Neuronal stem cell (in vitro differentiated cells): ENCODE results near the gene ZFX.
"Not testable (repeated sequence)": the region's sequence is repeated elsewhere in the genome, so short reads cannot be mapped to it uniquely, and the experiment has no call there.

ENCODE experiments used
- DNase-seq: peaks from one replicate; pipeline ENCODE4 v3.0.0-alpha.2; 2013; ENCODE audit warnings: low spot score
- H2AFZ ChIP-seq: one replicate; pipeline ENCODE4 v1.6.1; 2013; ENCODE audit warnings: mild to moderate bottlenecking, low read length, inconsistent platforms
- H2AK5ac ChIP-seq: 2 replicates; pipeline ENCODE4 v1.6.1; 2013; ENCODE audit warnings: low read depth, mild to moderate bottlenecking, inconsistent platforms, low read length, moderate library complexity, mixed read lengths
- H2BK120ac ChIP-seq: 2 replicates; pipeline ENCODE4 v1.6.1; 2013; ENCODE audit warnings: low read depth, mild to moderate bottlenecking, inconsistent platforms, low read length, moderate library complexity, mixed read lengths
- H2BK12ac ChIP-seq: one replicate; pipeline ENCODE4 v1.6.1; 2013; ENCODE audit warnings: low read length, inconsistent platforms
- H2BK15ac ChIP-seq: 2 replicates; pipeline ENCODE4 v1.6.1; 2013; ENCODE audit warnings: mild to moderate bottlenecking, low read length, inconsistent platforms, mixed read lengths
- H2BK5ac ChIP-seq: one replicate; pipeline ENCODE4 v1.6.1; 2013; ENCODE audit warnings: inconsistent platforms, mild to moderate bottlenecking, low read length, moderate library complexity
- H3K14ac ChIP-seq: one replicate; pipeline ENCODE4 v1.6.1; 2013; ENCODE audit warnings: low read length, inconsistent platforms
- H3K18ac ChIP-seq: 2 replicates; pipeline ENCODE4 v1.6.1; 2013; ENCODE audit warnings: low read length, inconsistent platforms
- H3K23ac ChIP-seq: 2 replicates; pipeline ENCODE4 v1.6.1; 2013; ENCODE audit warnings: low read depth, mild to moderate bottlenecking, mixed read lengths, low read length, inconsistent platforms; ENCODE audit not compliant: poor library complexity
- H3K27ac ChIP-seq: replicated peaks from 3 replicates; pipeline ENCODE4 v1.5.1; 2013; ENCODE audit warnings: low read length, inconsistent platforms
- H3K27me3 ChIP-seq, 3 experiments: 2 replicates each; pipeline ENCODE4 v1.6.1; 2013; ENCODE audit warnings: low read length in 3 of 3, mild to moderate bottlenecking in 2 of 3, inconsistent platforms in 1 of 3, low read depth in 1 of 3, mixed read lengths in 1 of 3, moderate library complexity in 1 of 3; ENCODE audit not compliant: control insufficient read depth in 3 of 3, insufficient read depth in 3 of 3
- H3K36me3 ChIP-seq, 2 donors: replicated peaks in 1 of 2; 2 replicates each; pipeline ENCODE4 v1.6.1; 2013; ENCODE audit warnings: low read length in 2 of 2; ENCODE audit not compliant: control insufficient read depth in 2 of 2, insufficient read depth in 2 of 2
- H3K4ac ChIP-seq: 2 replicates; pipeline ENCODE4 v1.6.1; 2013; ENCODE audit warnings: inconsistent platforms, mild to moderate bottlenecking, low read length, moderate library complexity
- H3K4me1 ChIP-seq, 2 donors: 1 replicate in 1 of 2; 2 replicates in 1 of 2; pipeline ENCODE4 v1.6.1; 2013; ENCODE audit warnings: low read length in 2 of 2, low read depth in 1 of 2; ENCODE audit not compliant: control insufficient read depth in 2 of 2, insufficient read depth in 1 of 2
- H3K4me2 ChIP-seq: one replicate; pipeline ENCODE4 v1.6.1; 2013; ENCODE audit warnings: mild to moderate bottlenecking, low read length, inconsistent platforms; ENCODE audit not compliant: insufficient read depth, poor library complexity, severe bottlenecking
- H3K4me3 ChIP-seq, 2 donors: 2 replicates each; pipeline ENCODE4 v1.5.1; 2013; ENCODE audit warnings: low read length in 2 of 2, mild to moderate bottlenecking in 2 of 2, inconsistent platforms in 1 of 2, moderate library complexity in 1 of 2
- H3K79me1 ChIP-seq: one replicate; pipeline ENCODE4 v1.6.1; 2013; ENCODE audit warnings: low read depth, mild to moderate bottlenecking, inconsistent platforms, low read length, moderate library complexity
- H3K9ac ChIP-seq: one replicate; pipeline ENCODE4 v1.6.1; 2013; ENCODE audit warnings: mild to moderate bottlenecking, low read depth, low read length, inconsistent platforms; ENCODE audit not compliant: poor library complexity
- H3K9me3 ChIP-seq, 2 donors: replicated peaks in 1 of 2; 2 replicates each; pipeline versions ENCODE3 to v1.6.1; 2013; ENCODE audit warnings: low read length in 2 of 2, mild to moderate bottlenecking in 2 of 2, inconsistent platforms in 1 of 2, low read depth in 1 of 2, mixed read lengths in 1 of 2, moderate library complexity in 1 of 2; ENCODE audit not compliant: control insufficient read depth in 2 of 2, insufficient read depth in 1 of 2
- H4K8ac ChIP-seq: one replicate; pipeline ENCODE4 v1.6.1; 2013; ENCODE audit warnings: low read depth, mild to moderate bottlenecking, inconsistent platforms, low read length, moderate library complexity
- H4K91ac ChIP-seq: one replicate; pipeline ENCODE4 v1.6.1; 2013; ENCODE audit warnings: low read length, low read depth, mild to moderate bottlenecking, inconsistent platforms; ENCODE audit not compliant: poor library complexity
- WGBS, 2 donors: extraction: QIAGEN DNeasy Blood & Tissue Kit; methylation state at CpG; one replicate each; pipeline ENCODE4 v1.1.7; 2013; ENCODE audit warnings: missing lambda C conversion rate in 2 of 2, mixed read lengths in 1 of 2; ENCODE audit not compliant: insufficient read length in 2 of 2, insufficient replicate concordance in 1 of 2; ENCODE audit errors: extremely low coverage in 2 of 2; 5-methylcytosine and 5-hydroxymethylcytosine counted together

The ZFX gene

DNA sequence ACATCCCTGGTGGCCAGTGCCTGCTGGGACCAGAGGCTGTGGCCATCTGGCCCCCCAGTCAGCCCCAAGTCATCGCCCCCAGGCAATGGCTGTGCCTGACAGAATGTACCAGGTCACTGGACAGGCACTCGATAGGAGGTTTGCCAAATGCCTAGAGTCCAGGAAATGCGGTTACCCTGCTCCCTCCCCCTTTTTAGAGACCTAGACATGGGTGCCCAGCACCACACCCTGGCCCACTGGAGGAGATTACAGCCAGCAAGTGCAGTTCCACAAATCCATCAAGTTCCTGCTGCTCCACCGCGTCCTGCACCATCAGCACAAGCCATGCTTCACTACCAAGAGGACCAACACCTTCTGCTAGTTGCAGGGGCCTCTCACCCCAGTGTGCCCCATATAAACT, 16.2 kb upstream of the ZFX start:
- no peak overlapping the region for H2AFZ ChIP-seq
- WGBS, 2 donors, result no CpG with 5 or more reads among the region's 5 CpGs
- H2BK120ac ChIP-seq, result no peak overlapping the region
- peaks cover 0 to 3% of the 10 kb centered on the region in 2 donors for H3K4me1 ChIP-seq
- no peaks in the 10 kb centered on the region for H3K36me3 ChIP-seq
- no peak overlapping the region for H3K9ac ChIP-seq
- H2AK5ac ChIP-seq, result no peak overlapping the region
- no peak overlapping the region for H4K91ac ChIP-seq
- no peak overlapping the region for H3K14ac ChIP-seq
- H4K8ac ChIP-seq, result no peak overlapping the region
- no peak overlapping the region for H3K4me2 ChIP-seq
- H3K4ac ChIP-seq, result no peak overlapping the region
- H3K27ac ChIP-seq, result no peak overlapping the region
- no peaks in the 10 kb centered on the region for H3K9me3 ChIP-seq
- H3K18ac ChIP-seq, result no peak overlapping the region
- H3K79me1 ChIP-seq, result no peaks in the 10 kb centered on the region
- DNase-seq, result no peak
- H3K4me3 ChIP-seq, result no peak overlapping the region
- H2BK15ac ChIP-seq, result no peak overlapping the region
- no peak overlapping the region for H2BK5ac ChIP-seq
- H3K23ac ChIP-seq, result no peak overlapping the region
- H2BK12ac ChIP-seq, result no peak overlapping the region
- H3K27me3 ChIP-seq, result no peaks in the 10 kb centered on the region

DNA sequence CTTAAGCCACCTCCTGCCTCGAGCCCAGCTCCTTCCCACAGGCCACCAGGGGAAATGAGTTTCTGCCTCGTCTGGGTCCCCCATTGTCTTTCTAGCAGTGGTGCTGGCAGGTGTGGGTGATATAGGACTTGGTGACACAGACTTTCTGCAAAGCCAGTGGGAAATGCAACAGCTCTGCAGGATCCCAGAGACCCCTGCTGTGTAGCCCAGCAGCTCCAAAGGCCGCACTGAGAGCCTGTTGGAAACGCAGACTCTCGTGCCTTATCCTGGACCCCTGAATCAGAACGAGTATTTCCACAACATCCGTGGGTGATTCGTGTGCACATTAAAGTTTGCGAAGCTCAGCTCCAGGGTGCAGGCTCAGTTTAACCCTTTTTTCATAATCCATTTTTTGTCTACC, 13.8 kb upstream of the ZFX start:
- WGBS, 2 donors, result no CpG with 5 or more reads among the region's 9 CpGs

DNA sequence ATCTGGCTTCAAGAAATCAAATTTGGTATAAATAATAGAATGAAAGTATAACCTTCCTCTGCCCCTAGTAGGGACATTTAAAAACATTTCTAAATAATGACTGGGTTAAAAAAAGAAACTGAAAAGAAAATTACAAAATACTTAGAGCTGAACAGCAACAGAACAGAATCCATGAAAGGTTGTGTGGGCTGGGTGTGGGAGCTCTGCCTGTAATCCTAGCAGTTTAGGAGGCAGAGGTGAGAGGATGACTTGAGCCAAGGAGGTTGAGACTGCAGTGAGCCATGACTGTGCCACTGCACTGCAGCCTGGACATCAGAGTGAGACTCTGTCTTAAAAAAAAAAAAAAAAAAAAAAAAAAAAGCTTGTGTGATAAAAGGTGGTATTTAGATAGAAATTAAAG, 12.3 kb upstream of the ZFX start:
- no peak overlapping the region for H3K27ac ChIP-seq
- no peak overlapping the region for H2BK120ac ChIP-seq
- H2BK5ac ChIP-seq, result no peak overlapping the region
- H3K9ac ChIP-seq, result no peak overlapping the region
- H3K27me3 ChIP-seq, result no peaks in the 10 kb centered on the region
- no peak overlapping the region for H3K4me2 ChIP-seq
- no peak overlapping the region for H2AFZ ChIP-seq
- H3K23ac ChIP-seq, result no peak overlapping the region
- no peaks in the 10 kb centered on the region for H3K36me3 ChIP-seq
- no peak overlapping the region for H2BK12ac ChIP-seq
- no peak overlapping the region for H4K8ac ChIP-seq
- DNase-seq, result no peak
- no peaks in the 10 kb centered on the region for H3K9me3 ChIP-seq
- no peak overlapping the region for H3K4ac ChIP-seq
- no peaks in the 10 kb centered on the region for H3K4me1 ChIP-seq
- H3K4me3 ChIP-seq, result no peak overlapping the region
- no peaks in the 10 kb centered on the region for H3K79me1 ChIP-seq
- H4K91ac ChIP-seq, result no peak overlapping the region
- H3K14ac ChIP-seq, result no peak overlapping the region
- no peak overlapping the region for H3K18ac ChIP-seq
- no peak overlapping the region for H2BK15ac ChIP-seq
- H2AK5ac ChIP-seq, result no peak overlapping the region

More for the DNA sequence above, 13.8 kb upstream of the ZFX start:
- H3K4me3 ChIP-seq, H3K18ac ChIP-seq, H2BK15ac ChIP-seq, H3K4ac ChIP-seq, H3K9ac ChIP-seq, H3K14ac ChIP-seq, H2AFZ ChIP-seq, H2BK12ac ChIP-seq, H3K27ac ChIP-seq, H4K91ac ChIP-seq, H3K27me3 ChIP-seq, H4K8ac ChIP-seq, DNase-seq, H3K23ac ChIP-seq, H2BK120ac ChIP-seq, H3K4me1 ChIP-seq, H3K9me3 ChIP-seq, H2AK5ac ChIP-seq, H2BK5ac ChIP-seq, H3K79me1 ChIP-seq, H3K4me2 ChIP-seq, H3K36me3 ChIP-seq: not testable (repeated sequence)

- H3K9ac ChIP-seq, DNase-seq, H2BK15ac ChIP-seq, H2AFZ ChIP-seq, H2AK5ac ChIP-seq, H3K14ac ChIP-seq, H4K91ac ChIP-seq, H2BK5ac ChIP-seq, H3K4me3 ChIP-seq, H3K18ac ChIP-seq, H3K9me3 ChIP-seq, H3K79me1 ChIP-seq, H2BK12ac ChIP-seq, H3K27ac ChIP-seq, H3K4ac ChIP-seq, H3K27me3 ChIP-seq, H2BK120ac ChIP-seq, H3K23ac ChIP-seq, H3K36me3 ChIP-seq, H3K4me2 ChIP-seq, H4K8ac ChIP-seq: not testable (repeated sequence)
- no CpG with 5 or more reads among the region's 6 CpGs for WGBS, 2 donors
- H3K4me1 ChIP-seq, result peaks cover 0 to 15% of the 10 kb centered on the region in 2 donors
Observed at GRCh38 chrX:24143982-24144381, 5.5 kb upstream of the ZFX start.
